Nephron (organoid): ENCODE data around the gene INHBA.

ENCODE experiments used
- H3K27ac Mint-ChIP-seq, 3 experiments: 2 replicates each; pipeline ENCODE4 v1.8.0; 2020; ENCODE audit warnings: mixed read lengths in 3 of 3, mild to moderate bottlenecking in 2 of 3, moderate library complexity in 1 of 3
- H3K27me3 Mint-ChIP-seq: 2 replicates; pipeline ENCODE4 v1.8.0; 2021; ENCODE audit warnings: low read depth, mild to moderate bottlenecking, moderate library complexity, mixed read lengths
- H3K36me3 Mint-ChIP-seq: 2 replicates; pipeline ENCODE4 v1.8.0; 2020; ENCODE audit warnings: low read depth, mixed read lengths
- H3K4me1 Mint-ChIP-seq: 2 replicates; pipeline ENCODE4 v1.8.0; 2020; ENCODE audit warnings: mixed read lengths
- H3K4me3 Mint-ChIP-seq, 3 experiments: 2 replicates each; pipeline ENCODE4 v1.8.0; 2020; ENCODE audit warnings: mild to moderate bottlenecking in 3 of 3, mixed read lengths in 3 of 3, moderate library complexity in 2 of 3
- H3K9me3 Mint-ChIP-seq: 2 replicates; pipeline ENCODE4 v1.8.0; 2020; ENCODE audit warnings: mixed read lengths
- TF ChIP-seq, protein P1 (sequence below), 3 experiments: fragments of 200-600 bp; sonication (generic); IDR thresholded peaks; one replicate each; pipeline ENCODE4 v1.5.0; 2021; ENCODE audit warnings: antibody characterized with exemption in 3 of 3; ENCODE audit not compliant: unreplicated experiment in 3 of 3

Gene INHBA

DNA sequence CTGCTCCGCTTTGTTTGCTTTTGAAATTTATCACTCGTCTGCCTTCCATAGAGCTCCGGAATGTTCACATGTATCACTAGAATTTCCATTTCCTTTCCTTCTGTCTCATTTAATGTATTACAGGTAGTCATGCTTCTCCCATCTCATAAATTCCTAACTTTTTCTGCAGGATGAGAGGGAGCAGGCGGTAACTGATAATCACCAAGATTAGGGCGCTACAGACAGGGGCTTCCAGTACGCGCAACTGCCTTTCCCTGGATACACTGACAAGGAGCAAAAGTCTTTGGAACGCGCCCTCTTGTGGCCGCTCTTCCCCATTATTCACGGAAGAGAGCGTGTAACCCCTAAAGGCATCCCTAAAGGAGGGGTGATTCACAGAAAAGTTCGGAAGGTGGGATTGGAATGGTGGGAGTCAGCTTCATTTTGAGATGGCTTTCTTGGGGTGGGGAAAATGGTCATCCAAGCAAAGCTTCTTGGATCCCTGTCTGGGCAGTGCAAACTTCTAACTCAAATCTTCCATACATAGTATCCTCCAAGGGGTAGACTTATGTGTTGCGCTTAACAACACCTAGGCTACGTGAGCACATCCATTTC, 6.5 kb downstream of the INHBA start:
- H3K9me3 Mint-ChIP-seq: no peaks in the 10 kb centered on the region
- TF ChIP-seq, protein P1, sequence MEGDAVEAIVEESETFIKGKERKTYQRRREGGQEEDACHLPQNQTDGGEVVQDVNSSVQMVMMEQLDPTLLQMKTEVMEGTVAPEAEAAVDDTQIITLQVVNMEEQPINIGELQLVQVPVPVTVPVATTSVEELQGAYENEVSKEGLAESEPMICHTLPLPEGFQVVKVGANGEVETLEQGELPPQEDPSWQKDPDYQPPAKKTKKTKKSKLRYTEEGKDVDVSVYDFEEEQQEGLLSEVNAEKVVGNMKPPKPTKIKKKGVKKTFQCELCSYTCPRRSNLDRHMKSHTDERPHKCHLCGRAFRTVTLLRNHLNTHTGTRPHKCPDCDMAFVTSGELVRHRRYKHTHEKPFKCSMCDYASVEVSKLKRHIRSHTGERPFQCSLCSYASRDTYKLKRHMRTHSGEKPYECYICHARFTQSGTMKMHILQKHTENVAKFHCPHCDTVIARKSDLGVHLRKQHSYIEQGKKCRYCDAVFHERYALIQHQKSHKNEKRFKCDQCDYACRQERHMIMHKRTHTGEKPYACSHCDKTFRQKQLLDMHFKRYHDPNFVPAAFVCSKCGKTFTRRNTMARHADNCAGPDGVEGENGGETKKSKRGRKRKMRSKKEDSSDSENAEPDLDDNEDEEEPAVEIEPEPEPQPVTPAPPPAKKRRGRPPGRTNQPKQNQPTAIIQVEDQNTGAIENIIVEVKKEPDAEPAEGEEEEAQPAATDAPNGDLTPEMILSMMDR (IDR thresholded peaks at IDR 0.05; ENCODE audit: unreplicated experiment in 3 of 3): peak; percentile 69 to 80 (median 80)
- peaks cover 4% of the 10 kb centered on the region for H3K36me3 Mint-ChIP-seq
- peaks cover 52% of the 10 kb centered on the region for H3K4me1 Mint-ChIP-seq
- peak overlapping the region; percentile 80 to 93 (median 88) for H3K4me3 Mint-ChIP-seq
- peak overlapping the region; percentile 75 to 83 (median 77) for H3K27ac Mint-ChIP-seq
- H3K27me3 Mint-ChIP-seq: peaks cover 29% of the 10 kb centered on the region

DNA sequence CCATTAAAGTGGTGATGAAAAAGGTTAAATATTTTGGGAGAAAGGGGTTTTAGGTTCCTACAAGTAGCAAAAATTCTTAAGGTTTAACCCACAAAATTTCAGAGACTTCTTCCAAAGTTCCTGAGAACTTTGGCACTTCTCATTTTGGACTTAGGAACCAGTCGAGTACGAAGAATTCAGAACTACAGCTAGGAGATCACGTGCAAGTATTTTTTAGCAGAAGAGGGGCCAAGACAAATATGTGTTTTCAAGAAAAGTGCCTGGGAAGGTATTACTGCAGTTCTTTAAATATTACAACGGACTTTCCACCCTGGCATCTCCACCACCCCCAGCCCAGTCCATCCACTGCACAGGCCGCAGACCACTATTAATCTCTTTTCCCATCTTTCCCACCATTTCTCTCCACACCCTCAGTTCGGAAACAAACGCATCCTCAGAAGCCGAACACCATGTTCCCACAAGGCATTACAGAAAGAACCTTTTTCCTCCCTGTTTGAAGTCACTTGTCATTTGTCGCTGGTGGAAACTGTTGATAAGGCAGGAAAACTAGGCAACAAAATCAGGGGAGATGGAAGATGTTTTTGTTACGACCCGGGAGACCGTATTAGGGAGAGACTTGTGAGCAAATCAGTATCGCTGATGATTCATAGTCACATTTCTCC, 7.1 kb downstream of the INHBA start:
- TF ChIP-seq, protein P1 (IDR thresholded peaks at IDR 0.05; ENCODE audit: unreplicated experiment in 3 of 3): no peak
- Mint-ChIP-seq H3K27me3 (peaks cover 23% of the 10 kb centered on the region), H3K9me3 (no peaks in the 10 kb centered on the region), H3K27ac (peak overlapping the region; percentile 75 to 83 (median 77)), H3K4me3 (peak overlapping the region; percentile 80 to 93 (median 88)), H3K36me3 (peaks cover 8% of the 10 kb centered on the region), H3K4me1 (peaks cover 54% of the 10 kb centered on the region)

DNA sequence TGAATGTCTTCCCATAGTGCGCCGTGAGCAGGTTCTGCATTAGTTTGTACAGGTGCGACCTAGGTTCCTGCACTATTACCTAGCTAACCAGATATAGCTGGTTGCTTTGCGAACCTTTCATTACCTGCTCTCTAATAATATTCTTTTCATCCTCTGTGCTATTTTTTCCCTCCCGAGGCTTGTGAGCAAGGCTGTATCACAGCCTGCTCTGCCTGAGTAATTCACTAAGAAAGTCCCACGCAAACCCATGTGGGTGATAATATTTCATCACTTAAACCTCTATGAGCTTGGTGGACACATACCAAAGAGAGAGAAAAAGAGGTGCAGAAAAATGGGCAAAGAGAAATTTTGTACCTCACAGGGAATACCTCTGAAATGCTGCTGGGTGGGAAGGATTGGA, 8.4 kb downstream of the INHBA start:
- no peaks in the 10 kb centered on the region for H3K9me3 Mint-ChIP-seq

DNA sequence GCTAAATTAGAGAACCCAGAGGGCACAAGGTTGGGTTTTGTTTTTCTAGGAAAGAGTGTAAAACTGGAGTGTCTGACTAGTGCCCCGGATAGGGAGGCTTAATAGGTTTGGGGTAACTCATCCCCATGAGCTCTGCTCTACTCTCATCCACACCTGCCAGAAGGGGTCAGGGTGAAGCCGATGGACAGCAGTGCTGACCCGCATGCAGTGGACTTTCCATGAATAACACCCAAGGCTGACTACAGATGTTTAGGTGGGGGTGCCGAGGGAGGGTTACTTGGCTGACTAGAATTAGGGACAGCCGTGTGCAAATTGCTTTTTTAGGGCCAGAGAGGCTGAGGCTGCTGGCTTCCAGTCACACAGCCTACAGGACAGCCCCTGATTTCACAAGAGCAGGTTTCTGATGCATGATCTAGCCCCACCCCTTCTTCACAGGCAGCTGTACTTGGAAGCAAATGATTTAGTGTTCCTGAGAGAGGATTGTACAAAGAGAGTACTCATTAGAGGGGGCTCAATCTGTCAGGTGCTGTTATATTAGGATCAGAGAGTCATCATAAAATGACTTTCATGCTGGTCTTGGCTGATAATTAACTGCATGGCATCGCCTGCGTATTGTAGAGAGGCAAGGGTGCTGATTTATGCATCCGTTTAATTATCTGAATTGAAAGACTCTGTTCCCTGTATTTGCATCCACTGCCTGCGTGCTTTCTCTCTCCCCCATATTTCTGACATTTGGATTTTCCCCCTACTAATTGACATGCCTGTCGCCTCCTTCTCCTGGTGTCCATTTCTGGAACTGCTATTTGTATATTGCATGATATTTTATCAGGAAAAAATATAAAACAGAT, 9.5 kb downstream of the INHBA start:
- Mint-ChIP-seq H3K36me3 (peaks cover 16% of the 10 kb centered on the region), H3K27ac (peak overlapping the region in 2 of 3 experiments; percentile 6 to 22), H3K4me3 (peak overlapping the region in 2 of 3 experiments; percentile 28 to 42), H3K27me3 (peaks cover 5% of the 10 kb centered on the region), H3K9me3 (no peaks in the 10 kb centered on the region), H3K4me1 (peaks cover 49% of the 10 kb centered on the region)
- TF ChIP-seq, protein P1 (IDR thresholded peaks at IDR 0.05; ENCODE audit: unreplicated experiment in 3 of 3): peak; percentile 49 to 52 (median 50)

More for the DNA sequence above, 8.4 kb downstream of the INHBA start:
- H3K27ac Mint-ChIP-seq: peak overlapping the region in 2 of 3 experiments; percentile 26 to 77
- peak overlapping the region in 2 of 3 experiments; percentile 77 to 93 for H3K4me3 Mint-ChIP-seq
- TF ChIP-seq, protein P1 (IDR thresholded peaks at IDR 0.05; ENCODE audit: unreplicated experiment in 3 of 3): no peak
- H3K4me1 Mint-ChIP-seq: peaks cover 52% of the 10 kb centered on the region
- H3K27me3 Mint-ChIP-seq: peaks cover 10% of the 10 kb centered on the region
- H3K36me3 Mint-ChIP-seq: peaks cover 13% of the 10 kb centered on the region

DNA sequence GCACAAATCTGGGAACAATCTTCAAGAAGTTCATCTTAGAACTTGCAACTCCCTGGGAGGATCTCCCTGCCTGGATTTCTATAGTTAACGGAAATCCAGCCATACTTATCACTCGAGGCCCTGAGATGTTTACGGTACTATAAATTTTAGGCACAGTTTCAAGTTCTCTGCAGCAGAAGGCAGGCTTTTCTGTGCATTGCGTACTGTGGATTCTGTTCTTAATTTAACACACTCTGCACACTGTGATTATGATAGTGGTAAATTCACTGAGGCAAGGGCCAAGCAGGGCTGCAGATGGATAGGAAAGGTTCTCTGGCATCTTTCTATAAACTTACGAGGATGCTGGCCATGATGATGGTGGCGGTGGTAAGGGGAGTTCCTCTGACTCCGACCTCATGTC, 10.6 kb downstream of the INHBA start:
- peak overlapping the region; percentile 22 to 81 (median 60) for H3K4me3 Mint-ChIP-seq
- H3K27ac Mint-ChIP-seq: peak overlapping the region; percentile 63 to 85 (median 76)
- TF ChIP-seq, protein P1 (IDR thresholded peaks at IDR 0.05; ENCODE audit: unreplicated experiment in 3 of 3): no peak
- peaks cover 5% of the 10 kb centered on the region for H3K27me3 Mint-ChIP-seq
- H3K36me3 Mint-ChIP-seq: peaks cover 16% of the 10 kb centered on the region
- no peaks in the 10 kb centered on the region for H3K9me3 Mint-ChIP-seq
- peaks cover 57% of the 10 kb centered on the region for H3K4me1 Mint-ChIP-seq
